WTC11 (cell line): Measurements from ENCODE around the gene KRABD2.
A peak's percentile ranks its signal among the peaks of the same experiment; 100 is the strongest.

Source experiments
- ATAC-seq: fragments of 200-7000 bp; cut with Tn5 transposase; 2 replicates; pipeline ENCODE4 v1.10.0; 2021; ENCODE audit warnings: mild to moderate bottlenecking, moderate library complexity
- CTCF ChIA-PET: fragments of 300-600 bp; sonication (Branson Sonifier 250); formaldehyde crosslinking; loops from one replicate; lab custom pipeline; 2021; ENCODE audit warnings: antibody characterized with exemption; lab: Charles Lee
- POLR2A ChIA-PET: fragments of 350-600 bp; sonication (Branson Sonifier 250); formaldehyde crosslinking; loops from one replicate; lab custom pipeline; 2021; ENCODE audit warnings: antibody characterized with exemption; lab: Charles Lee
- DNase-seq: peaks from one replicate; pipeline ENCODE4 v3.0.0; 2021; ENCODE audit warnings: low spot score
- H3K27ac Mint-ChIP-seq: 2 replicates; pipeline ENCODE4 v1.8.0; 2021; ENCODE audit warnings: mixed read lengths
- H3K27me3 Mint-ChIP-seq: 2 replicates; pipeline ENCODE4 v1.8.0; 2021; ENCODE audit warnings: low read depth, mild to moderate bottlenecking, moderate library complexity, mixed read lengths
- H3K36me3 Mint-ChIP-seq: 2 replicates; pipeline ENCODE4 v1.8.0; 2021; ENCODE audit warnings: mixed read lengths
- H3K4me1 Mint-ChIP-seq: 2 replicates; pipeline ENCODE4 v1.8.0; 2022; ENCODE audit warnings: mixed read lengths
- H3K4me3 Mint-ChIP-seq: 2 replicates; pipeline ENCODE4 v1.8.0; 2021; ENCODE audit warnings: mild to moderate bottlenecking, moderate library complexity, mixed read lengths
- H3K9me3 Mint-ChIP-seq: 2 replicates; pipeline ENCODE4 v1.8.0; 2021; ENCODE audit warnings: mixed read lengths
- CREM ChIP-seq: sonication (generic); formaldehyde crosslinking; IDR thresholded peaks from 2 replicates; pipeline ENCODE4 v1.8.1; 2022; ENCODE audit warnings: mild to moderate bottlenecking, missing genetic modification reagents, moderate library complexity
- ELF4 ChIP-seq: sonication (generic); formaldehyde crosslinking; IDR thresholded peaks from 2 replicates; pipeline ENCODE4 v1.8.1; 2022; ENCODE audit warnings: low read depth, mild to moderate bottlenecking, moderate library complexity, missing genetic modification reagents
- ESRRA ChIP-seq: sonication (generic); formaldehyde crosslinking; IDR thresholded peaks from 2 replicates; pipeline ENCODE4 v1.8.1; 2022; ENCODE audit warnings: mild to moderate bottlenecking, missing genetic modification reagents, borderline replicate concordance
- FOXP1 ChIP-seq: sonication (generic); formaldehyde crosslinking; IDR thresholded peaks from 2 replicates; pipeline ENCODE4 v1.8.0; 2022; ENCODE audit warnings: missing genetic modification reagents, mild to moderate bottlenecking, moderate library complexity, borderline replicate concordance
- GABPB1 ChIP-seq: sonication (generic); formaldehyde crosslinking; IDR thresholded peaks from 2 replicates; pipeline ENCODE4 v1.8.1; 2023; ENCODE audit warnings: mild to moderate bottlenecking, missing genetic modification reagents
- HMGA2 ChIP-seq: fragments of 250-450 bp; sonication (Bioruptor Pico); IDR thresholded peaks from 2 replicates; pipeline ENCODE4 v1.4.0; 2021; ENCODE audit warnings: mild to moderate bottlenecking, moderate library complexity
- KAT7 ChIP-seq: sonication (generic); formaldehyde crosslinking; IDR thresholded peaks from 2 replicates; pipeline ENCODE4 v1.8.1; 2023; ENCODE audit warnings: missing genetic modification reagents, mild to moderate bottlenecking, borderline replicate concordance
- MLX ChIP-seq: sonication (generic); formaldehyde crosslinking; IDR thresholded peaks from 2 replicates; pipeline ENCODE4 v1.8.1; 2023; ENCODE audit warnings: mild to moderate bottlenecking, missing genetic modification reagents, moderate library complexity
- NFATC4 ChIP-seq: fragments of 250-450 bp; sonication (Bioruptor Pico); IDR thresholded peaks from 2 replicates; pipeline ENCODE4 v1.9.0; 2021; ENCODE audit warnings: mild to moderate bottlenecking
- NFYB ChIP-seq: sonication (generic); formaldehyde crosslinking; conservative IDR thresholded peaks from 2 replicates; pipeline ENCODE4 v1.8.0; 2022; ENCODE audit warnings: low read depth, missing genetic modification reagents
- ZNF317 ChIP-seq: sonication (generic); formaldehyde crosslinking; IDR thresholded peaks from 2 replicates; pipeline ENCODE4 v1.8.1; 2023; ENCODE audit warnings: low read depth, mild to moderate bottlenecking, moderate library complexity, missing genetic modification reagents, borderline replicate concordance
- TF ChIP-seq, protein P1 (sequence below): sonication (generic); formaldehyde crosslinking; IDR thresholded peaks from 2 replicates; pipeline ENCODE4 v1.8.0; 2022; ENCODE audit warnings: missing genetic modification reagents
- TF ChIP-seq, protein P2 (sequence below): sonication (generic); formaldehyde crosslinking; IDR thresholded peaks from 2 replicates; pipeline ENCODE4 v1.8.0; 2022; ENCODE audit warnings: mild to moderate bottlenecking, missing genetic modification reagents
- TF ChIP-seq, protein P3 (sequence below): sonication (generic); formaldehyde crosslinking; IDR thresholded peaks from 2 replicates; pipeline ENCODE4 v1.8.0; 2022; ENCODE audit warnings: mild to moderate bottlenecking, missing genetic modification reagents
- TF ChIP-seq, protein P4 (sequence below): sonication (generic); formaldehyde crosslinking; IDR thresholded peaks from 2 replicates; pipeline ENCODE4 v1.8.1; 2022; ENCODE audit warnings: low read depth, mild to moderate bottlenecking, moderate library complexity, missing genetic modification reagents, borderline replicate concordance

Gene KRABD2

DNA sequence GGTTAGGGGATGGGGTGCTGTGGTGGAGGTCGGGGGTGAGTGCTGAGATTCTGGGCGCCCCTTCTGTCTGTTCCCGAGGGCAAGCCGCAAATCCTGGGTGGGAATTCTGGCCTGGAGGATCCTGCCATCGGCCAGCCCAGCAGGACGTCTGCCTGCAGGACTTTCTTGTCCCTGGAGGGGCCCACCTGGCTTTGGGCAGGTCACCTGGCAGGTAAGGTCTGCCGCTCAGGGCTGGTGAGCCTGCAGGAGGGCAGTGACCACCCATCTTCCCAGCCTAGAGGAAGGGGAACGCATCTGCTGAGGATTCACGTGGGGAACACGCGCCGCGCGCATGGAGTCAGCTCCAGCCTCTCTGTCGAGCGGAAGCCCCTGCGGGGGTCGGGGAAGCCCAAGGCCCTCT, 15.8 kb upstream of the KRABD2 start:
- CTCF ChIA-PET, result interaction anchor here (0.6 to 3.0 kb wide), 4 partner anchors 9 to 354 kb away, joined by 3 to 20 read pairs (median 8); no protein-coding TSS in a partner anchor
- H3K36me3 Mint-ChIP-seq, result no peaks in the 10 kb centered on the region
- DNase-seq (no peak), ATAC-seq (peak; percentile 20)
- POLR2A ChIA-PET, result no interaction called here
- H3K27ac Mint-ChIP-seq, result no peak overlapping the region
- no peak overlapping the region for H3K4me3 Mint-ChIP-seq
- H3K27me3 Mint-ChIP-seq, result peaks cover 10% of the 10 kb centered on the region; the same call in 1 of the 2 replicates
- TF ChIP-seq, protein P1, sequence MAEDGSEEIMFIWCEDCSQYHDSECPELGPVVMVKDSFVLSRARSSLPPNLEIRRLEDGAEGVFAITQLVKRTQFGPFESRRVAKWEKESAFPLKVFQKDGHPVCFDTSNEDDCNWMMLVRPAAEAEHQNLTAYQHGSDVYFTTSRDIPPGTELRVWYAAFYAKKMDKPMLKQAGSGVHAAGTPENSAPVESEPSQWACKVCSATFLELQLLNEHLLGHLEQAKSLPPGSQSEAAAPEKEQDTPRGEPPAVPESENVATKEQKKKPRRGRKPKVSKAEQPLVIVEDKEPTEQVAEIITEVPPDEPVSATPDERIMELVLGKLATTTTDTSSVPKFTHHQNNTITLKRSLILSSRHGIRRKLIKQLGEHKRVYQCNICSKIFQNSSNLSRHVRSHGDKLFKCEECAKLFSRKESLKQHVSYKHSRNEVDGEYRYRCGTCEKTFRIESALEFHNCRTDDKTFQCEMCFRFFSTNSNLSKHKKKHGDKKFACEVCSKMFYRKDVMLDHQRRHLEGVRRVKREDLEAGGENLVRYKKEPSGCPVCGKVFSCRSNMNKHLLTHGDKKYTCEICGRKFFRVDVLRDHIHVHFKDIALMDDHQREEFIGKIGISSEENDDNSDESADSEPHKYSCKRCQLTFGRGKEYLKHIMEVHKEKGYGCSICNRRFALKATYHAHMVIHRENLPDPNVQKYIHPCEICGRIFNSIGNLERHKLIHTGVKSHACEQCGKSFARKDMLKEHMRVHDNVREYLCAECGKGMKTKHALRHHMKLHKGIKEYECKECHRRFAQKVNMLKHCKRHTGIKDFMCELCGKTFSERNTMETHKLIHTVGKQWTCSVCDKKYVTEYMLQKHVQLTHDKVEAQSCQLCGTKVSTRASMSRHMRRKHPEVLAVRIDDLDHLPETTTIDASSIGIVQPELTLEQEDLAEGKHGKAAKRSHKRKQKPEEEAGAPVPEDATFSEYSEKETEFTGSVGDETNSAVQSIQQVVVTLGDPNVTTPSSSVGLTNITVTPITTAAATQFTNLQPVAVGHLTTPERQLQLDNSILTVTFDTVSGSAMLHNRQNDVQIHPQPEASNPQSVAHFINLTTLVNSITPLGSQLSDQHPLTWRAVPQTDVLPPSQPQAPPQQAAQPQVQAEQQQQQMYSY (CRISPR knock-in tag), result peak; percentile 97
- TF ChIP-seq NFYB, result no peak
- H3K4me1 Mint-ChIP-seq, result peaks cover 8% of the 10 kb centered on the region
- no peaks in the 10 kb centered on the region for H3K9me3 Mint-ChIP-seq

GRCh38 chr17:8391711-8392110, 15.2 kb upstream of the KRABD2 start:
- no peaks in the 10 kb centered on the region for H3K36me3 Mint-ChIP-seq
- H3K4me3 Mint-ChIP-seq, result no peak overlapping the region
- ATAC-seq (peak; percentile 23; the same call in 1 of the 2 replicates), DNase-seq (no peak)
- H3K9me3 Mint-ChIP-seq, result no peaks in the 10 kb centered on the region
- H3K27ac Mint-ChIP-seq, result no peak overlapping the region
- ChIA-PET CTCF (interaction anchor here (0.9 to 3.0 kb wide), 4 partner anchors 8 to 354 kb away, joined by 4 to 20 read pairs (median 8); partner anchors contain the start of gene KRABD2), POLR2A (interaction anchor here (0.6 kb wide), 1 partner anchor 940 kb away, joined by 5 read pairs; no protein-coding TSS in a partner anchor)
- peaks cover 9% of the 10 kb centered on the region for H3K4me1 Mint-ChIP-seq
- H3K27me3 Mint-ChIP-seq, result peaks cover 10% of the 10 kb centered on the region; the same call in 1 of the 2 replicates
- TF ChIP-seq FOXP1 (CRISPR knock-in tag) (no peak), CREM (no peak)

GRCh38 chr17:8387914-8388651, 11.6 kb upstream of the KRABD2 start:
- Mint-ChIP-seq H3K27me3 (no peaks in the 10 kb centered on the region), H3K9me3 (no peaks in the 10 kb centered on the region), H3K27ac (no peak overlapping the region), H3K4me1 (peaks cover 25% of the 10 kb centered on the region), H3K4me3 (no peak overlapping the region), H3K36me3 (no peaks in the 10 kb centered on the region)
- ChIA-PET CTCF (interaction anchor here (0.8 to 1.6 kb wide), 2 partner anchors 22 kb away, joined by 3 to 5 read pairs; no protein-coding TSS in a partner anchor), POLR2A (no interaction called here)
- TF ChIP-seq MLX (CRISPR knock-in tag) (no peak), ESRRA (CRISPR knock-in tag) (no peak), NFATC4 (CRISPR knock-in tag) (no peak), ELF4 (no peak), KAT7 (CRISPR knock-in tag) (no peak), GABPB1 (CRISPR knock-in tag) (no peak), HMGA2 (CRISPR knock-in tag) (no peak), ZNF317 (CRISPR knock-in tag) (no peak)
- TF ChIP-seq, protein P2, sequence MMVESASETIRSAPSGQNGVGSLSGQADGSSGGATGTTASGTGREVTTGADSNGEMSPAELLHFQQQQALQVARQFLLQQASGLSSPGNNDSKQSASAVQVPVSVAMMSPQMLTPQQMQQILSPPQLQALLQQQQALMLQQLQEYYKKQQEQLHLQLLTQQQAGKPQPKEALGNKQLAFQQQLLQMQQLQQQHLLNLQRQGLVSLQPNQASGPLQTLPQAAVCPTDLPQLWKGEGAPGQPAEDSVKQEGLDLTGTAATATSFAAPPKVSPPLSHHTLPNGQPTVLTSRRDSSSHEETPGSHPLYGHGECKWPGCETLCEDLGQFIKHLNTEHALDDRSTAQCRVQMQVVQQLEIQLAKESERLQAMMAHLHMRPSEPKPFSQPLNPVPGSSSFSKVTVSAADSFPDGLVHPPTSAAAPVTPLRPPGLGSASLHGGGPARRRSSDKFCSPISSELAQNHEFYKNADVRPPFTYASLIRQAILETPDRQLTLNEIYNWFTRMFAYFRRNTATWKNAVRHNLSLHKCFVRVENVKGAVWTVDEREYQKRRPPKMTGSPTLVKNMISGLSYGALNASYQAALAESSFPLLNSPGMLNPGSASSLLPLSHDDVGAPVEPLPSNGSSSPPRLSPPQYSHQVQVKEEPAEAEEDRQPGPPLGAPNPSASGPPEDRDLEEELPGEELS (CRISPR knock-in tag), result no peak
- TF ChIP-seq, protein P3, sequence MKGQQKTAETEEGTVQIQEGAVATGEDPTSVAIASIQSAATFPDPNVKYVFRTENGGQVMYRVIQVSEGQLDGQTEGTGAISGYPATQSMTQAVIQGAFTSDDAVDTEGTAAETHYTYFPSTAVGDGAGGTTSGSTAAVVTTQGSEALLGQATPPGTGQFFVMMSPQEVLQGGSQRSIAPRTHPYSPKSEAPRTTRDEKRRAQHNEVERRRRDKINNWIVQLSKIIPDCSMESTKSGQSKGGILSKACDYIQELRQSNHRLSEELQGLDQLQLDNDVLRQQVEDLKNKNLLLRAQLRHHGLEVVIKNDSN (CRISPR knock-in tag), result no peak
- TF ChIP-seq, protein P4, sequence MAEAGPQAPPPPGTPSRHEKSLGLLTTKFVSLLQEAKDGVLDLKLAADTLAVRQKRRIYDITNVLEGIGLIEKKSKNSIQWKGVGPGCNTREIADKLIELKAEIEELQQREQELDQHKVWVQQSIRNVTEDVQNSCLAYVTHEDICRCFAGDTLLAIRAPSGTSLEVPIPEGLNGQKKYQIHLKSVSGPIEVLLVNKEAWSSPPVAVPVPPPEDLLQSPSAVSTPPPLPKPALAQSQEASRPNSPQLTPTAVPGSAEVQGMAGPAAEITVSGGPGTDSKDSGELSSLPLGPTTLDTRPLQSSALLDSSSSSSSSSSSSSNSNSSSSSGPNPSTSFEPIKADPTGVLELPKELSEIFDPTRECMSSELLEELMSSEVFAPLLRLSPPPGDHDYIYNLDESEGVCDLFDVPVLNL (CRISPR knock-in tag), result no peak
- ATAC-seq (no peak), DNase-seq (no peak)
